ENCODE data around the gene RPP30.

RPP30 gene

GRCh38 chr10:90849956-90850749 lies 21.6 kb upstream of the RPP30 start:
- TF ChIP-seq EZH2phosphoT487 (conservative IDR thresholded peaks at IDR 0.05; ENCODE audit: low read length) (no peak), CTCF (IDR thresholded peaks at IDR 0.05; ENCODE audit: insufficient read depth, low read length, poor library complexity, severe bottlenecking) (no peak)
- Histone ChIP-seq H3K36me3 (ENCODE audit: low read length) (no peaks in the 10 kb centered on the region; the same call in 1 of the 2 replicates), H3K9me2 (replicated peaks; ENCODE audit: insufficient read depth, low read length) (no peaks in the 10 kb centered on the region), H3K4me2 (ENCODE audit: low read depth, low read length, poor library complexity, severe bottlenecking) (no peak overlapping the region), H3K27ac (ENCODE audit: low read depth, low read length) (no peak overlapping the region), H3F3A (ENCODE audit: insufficient read depth) (no peaks in the 10 kb centered on the region), H3K79me2 (ENCODE audit: insufficient read depth, low read length) (no peaks in the 10 kb centered on the region), H3K27me3 (ENCODE audit: low read length) (0 out of 2 replicates have a peak, but pooled peaks cover 3% of the 10 kb centered on the region), H3K9me3 (ENCODE audit: insufficient read depth, low read length) (peaks cover 16% of the 10 kb centered on the region), H3K9ac (ENCODE audit: low read length) (no peak overlapping the region), H3K4me3 (ENCODE audit: insufficient read depth, low read length, poor library complexity, severe bottlenecking) (no peak overlapping the region), H2AFZ (ENCODE audit: low read depth, low read length, severe bottlenecking) (no peak overlapping the region), H4K20me1 (ENCODE audit: low read depth, low read length) (no peaks in the 10 kb centered on the region)

- Histone ChIP-seq H3K9me2 (replicated peaks; ENCODE audit: insufficient read depth, low read length) (no peaks in the 10 kb centered on the region), H3F3A (ENCODE audit: insufficient read depth) (no peaks in the 10 kb centered on the region), H3K9ac (ENCODE audit: low read length) (no peak overlapping the region), H4K20me1 (ENCODE audit: low read depth, low read length) (no peaks in the 10 kb centered on the region), H3K27ac (ENCODE audit: low read depth, low read length) (no peak overlapping the region), H3K79me2 (ENCODE audit: insufficient read depth, low read length) (no peaks in the 10 kb centered on the region), H3K9me3 (ENCODE audit: insufficient read depth, low read length) (peaks cover 11% of the 10 kb centered on the region), H3K36me3 (ENCODE audit: low read length) (no peaks in the 10 kb centered on the region; the same call in 1 of the 2 replicates), H3K4me3 (ENCODE audit: insufficient read depth, low read length, poor library complexity, severe bottlenecking) (no peak overlapping the region), H2AFZ (ENCODE audit: low read depth, low read length, severe bottlenecking) (no peak overlapping the region), H3K4me2 (ENCODE audit: low read depth, low read length, poor library complexity, severe bottlenecking) (no peak overlapping the region), H3K27me3 (ENCODE audit: low read length) (0 out of 2 replicates have a peak, but pooled peaks cover 1% of the 10 kb centered on the region)
- TF ChIP-seq CTCF (IDR thresholded peaks at IDR 0.05; ENCODE audit: insufficient read depth, low read length, poor library complexity, severe bottlenecking) (no peak), EZH2phosphoT487 (conservative IDR thresholded peaks at IDR 0.05; ENCODE audit: low read length) (no peak)
These were observed 16.6 kb upstream of the RPP30 start for GRCh38 chr10:90855126-90855525.

GRCh38 chr10:90856261-90856660 lies 15.5 kb upstream of the RPP30 start:
- H3K79me2 ChIP-seq (ENCODE audit: insufficient read depth, low read length) = no peaks in the 10 kb centered on the region
- no peaks in the 10 kb centered on the region for H3K9me3 ChIP-seq (ENCODE audit: insufficient read depth, low read length)
- H3K9me2 ChIP-seq (replicated peaks; ENCODE audit: insufficient read depth, low read length) = no peaks in the 10 kb centered on the region
- H3K27ac ChIP-seq (ENCODE audit: low read depth, low read length) = no peak overlapping the region
- no peak overlapping the region for H2AFZ ChIP-seq (ENCODE audit: low read depth, low read length, severe bottlenecking)
- H3K4me3 ChIP-seq (ENCODE audit: insufficient read depth, low read length, poor library complexity, severe bottlenecking) = no peak overlapping the region
- H3K4me2 ChIP-seq (ENCODE audit: low read depth, low read length, poor library complexity, severe bottlenecking) = no peak overlapping the region
- H3K36me3 ChIP-seq (ENCODE audit: low read length) = no peaks in the 10 kb centered on the region
- no peak for TF ChIP-seq EZH2phosphoT487 (conservative IDR thresholded peaks at IDR 0.05; ENCODE audit: low read length)
- TF ChIP-seq CTCF (IDR thresholded peaks at IDR 0.05; ENCODE audit: insufficient read depth, low read length, poor library complexity, severe bottlenecking) = no peak
- no peaks in the 10 kb centered on the region for H3K27me3 ChIP-seq (ENCODE audit: low read length)
- no peaks in the 10 kb centered on the region for H4K20me1 ChIP-seq (ENCODE audit: low read depth, low read length)
- no peak overlapping the region for H3K9ac ChIP-seq (ENCODE audit: low read length)
- H3F3A ChIP-seq (ENCODE audit: insufficient read depth) = no peaks in the 10 kb centered on the region

Data from SU-DHL-6 (cell line).